ENCODE results near the gene RBM38.

DNA sequence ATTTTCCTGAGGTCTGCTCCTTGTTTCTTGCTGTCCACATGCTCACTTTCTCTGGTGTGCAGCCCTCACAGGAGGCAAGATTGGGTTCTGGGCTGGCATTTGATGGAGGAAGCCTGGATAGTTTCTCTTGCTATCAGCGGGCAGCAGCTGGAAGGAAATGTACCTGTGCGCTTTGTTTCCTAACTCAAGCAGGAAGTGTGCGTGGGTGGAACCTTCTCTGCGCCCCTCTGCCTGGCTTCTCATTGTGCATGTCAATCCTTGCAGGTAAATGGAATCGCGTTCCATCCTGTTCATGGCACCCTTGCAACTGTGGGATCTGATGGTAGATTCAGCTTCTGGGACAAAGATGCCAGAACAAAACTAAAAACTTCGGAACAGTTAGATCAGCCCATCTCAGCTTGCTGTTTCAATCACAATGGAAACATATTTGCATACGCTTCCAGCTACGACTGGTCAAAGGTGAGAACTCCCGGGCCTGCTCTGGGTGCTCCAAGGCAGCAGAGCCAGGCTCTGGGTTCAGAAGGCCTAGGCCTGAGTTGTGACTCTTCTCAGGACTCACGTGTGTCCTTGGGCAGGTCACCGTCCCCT is 16.8 kb upstream of the RBM38 start:
- TF ChIP-seq POLR2A (IDR thresholded peaks at IDR 0.05; ENCODE audit: low read depth, low read length) (no peak), MAX (IDR thresholded peaks at IDR 0.05; ENCODE audit: low read depth, low read length) (no peak), TARDBP (IDR thresholded peaks at IDR 0.05; ENCODE audit: borderline replicate concordance) (no peak), SPI1 (IDR thresholded peaks at IDR 0.05; ENCODE audit: borderline replicate concordance, insufficient read depth, low read depth, low read length) (no peak), POLR2AphosphoS5 (IDR thresholded peaks at IDR 0.05; ENCODE audit: low read length) (no peak), RBBP5 (conservative IDR thresholded peaks at IDR 0.05) (no peak)
- TF ChIP-seq, protein P1, sequence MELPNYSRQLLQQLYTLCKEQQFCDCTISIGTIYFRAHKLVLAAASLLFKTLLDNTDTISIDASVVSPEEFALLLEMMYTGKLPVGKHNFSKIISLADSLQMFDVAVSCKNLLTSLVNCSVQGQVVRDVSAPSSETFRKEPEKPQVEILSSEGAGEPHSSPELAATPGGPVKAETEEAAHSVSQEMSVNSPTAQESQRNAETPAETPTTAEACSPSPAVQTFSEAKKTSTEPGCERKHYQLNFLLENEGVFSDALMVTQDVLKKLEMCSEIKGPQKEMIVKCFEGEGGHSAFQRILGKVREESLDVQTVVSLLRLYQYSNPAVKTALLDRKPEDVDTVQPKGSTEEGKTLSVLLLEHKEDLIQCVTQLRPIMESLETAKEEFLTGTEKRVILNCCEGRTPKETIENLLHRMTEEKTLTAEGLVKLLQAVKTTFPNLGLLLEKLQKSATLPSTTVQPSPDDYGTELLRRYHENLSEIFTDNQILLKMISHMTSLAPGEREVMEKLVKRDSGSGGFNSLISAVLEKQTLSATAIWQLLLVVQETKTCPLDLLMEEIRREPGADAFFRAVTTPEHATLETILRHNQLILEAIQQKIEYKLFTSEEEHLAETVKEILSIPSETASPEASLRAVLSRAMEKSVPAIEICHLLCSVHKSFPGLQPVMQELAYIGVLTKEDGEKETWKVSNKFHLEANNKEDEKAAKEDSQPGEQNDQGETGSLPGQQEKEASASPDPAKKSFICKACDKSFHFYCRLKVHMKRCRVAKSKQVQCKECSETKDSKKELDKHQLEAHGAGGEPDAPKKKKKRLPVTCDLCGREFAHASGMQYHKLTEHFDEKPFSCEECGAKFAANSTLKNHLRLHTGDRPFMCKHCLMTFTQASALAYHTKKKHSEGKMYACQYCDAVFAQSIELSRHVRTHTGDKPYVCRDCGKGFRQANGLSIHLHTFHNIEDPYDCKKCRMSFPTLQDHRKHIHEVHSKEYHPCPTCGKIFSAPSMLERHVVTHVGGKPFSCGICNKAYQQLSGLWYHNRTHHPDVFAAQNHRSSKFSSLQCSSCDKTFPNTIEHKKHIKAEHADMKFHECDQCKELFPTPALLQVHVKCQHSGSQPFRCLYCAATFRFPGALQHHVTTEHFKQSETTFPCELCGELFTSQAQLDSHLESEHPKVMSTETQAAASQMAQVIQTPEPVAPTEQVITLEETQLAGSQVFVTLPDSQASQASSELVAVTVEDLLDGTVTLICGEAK (IDR thresholded peaks at IDR 0.05; ENCODE audit: borderline replicate concordance), result no peak

All from GM12878 (cell line).